Effector CD8-positive, alpha-beta T cell (primary cell): Measurements from ENCODE around the gene CDC42EP4.

Source experiments
- DNase-seq: peaks from one replicate; lab custom pipeline; 2025; lab: John Stamatoyannopoulos, UW

The CDC42EP4 gene

DNA sequence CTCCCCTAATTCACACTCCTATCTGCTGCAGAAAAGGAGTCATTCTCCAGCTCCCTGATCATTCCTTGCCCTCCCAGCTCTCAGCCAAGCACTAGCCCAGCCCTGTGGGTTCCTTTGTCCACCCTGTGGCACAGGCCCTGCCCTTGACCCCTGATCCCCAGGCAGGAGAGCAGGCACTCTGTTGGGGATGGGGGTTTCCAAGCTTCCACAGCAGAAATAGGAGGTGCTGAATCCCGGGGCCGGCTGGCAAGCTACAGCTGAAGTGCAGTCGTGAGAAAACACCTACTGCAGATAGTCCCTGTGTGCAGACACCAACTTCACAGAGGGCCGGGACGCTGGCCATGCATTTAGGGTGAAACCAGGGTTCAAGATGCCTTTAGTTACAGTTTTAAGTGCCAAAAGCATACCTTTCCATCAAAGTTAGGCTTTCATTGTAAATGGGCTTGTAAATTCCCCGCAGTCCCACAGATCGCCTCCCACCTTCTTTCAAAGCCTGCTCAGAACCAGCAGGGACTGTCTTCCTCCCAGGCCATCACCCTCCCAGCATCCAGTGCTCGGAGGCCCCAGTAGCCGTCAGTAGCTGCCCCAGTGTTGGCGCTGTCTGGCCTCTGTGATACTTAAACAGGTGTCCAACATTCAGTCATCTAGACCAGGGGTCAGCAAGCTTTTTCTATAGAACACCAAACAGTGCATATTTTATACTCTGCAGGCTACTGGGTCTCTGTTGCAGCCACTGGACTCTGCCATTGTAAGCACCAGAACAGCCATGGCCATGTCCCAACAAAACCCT lies 60.8 kb downstream of the CDC42EP4 start:
- DNase-seq: no peak

DNA sequence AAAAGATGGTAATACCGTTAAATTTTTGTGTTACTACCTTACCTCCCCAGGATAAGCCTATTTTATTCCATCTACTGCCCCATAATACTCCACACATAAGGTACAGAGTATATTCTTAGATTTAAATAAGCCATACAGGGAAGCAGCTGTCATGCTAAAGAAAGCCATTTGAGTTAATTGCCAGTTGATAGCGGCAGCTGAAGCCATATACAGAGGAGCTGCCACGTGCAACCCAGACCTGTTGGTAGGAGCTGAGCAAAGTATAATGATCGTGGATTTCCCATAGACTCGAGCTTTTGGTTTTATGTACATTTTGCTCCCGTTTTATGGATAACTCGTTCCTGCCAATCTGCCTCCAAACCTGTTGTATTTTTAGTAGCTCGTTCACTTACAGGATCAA lies 62.1 kb downstream of the CDC42EP4 start:
- no peak for DNase-seq

DNA sequence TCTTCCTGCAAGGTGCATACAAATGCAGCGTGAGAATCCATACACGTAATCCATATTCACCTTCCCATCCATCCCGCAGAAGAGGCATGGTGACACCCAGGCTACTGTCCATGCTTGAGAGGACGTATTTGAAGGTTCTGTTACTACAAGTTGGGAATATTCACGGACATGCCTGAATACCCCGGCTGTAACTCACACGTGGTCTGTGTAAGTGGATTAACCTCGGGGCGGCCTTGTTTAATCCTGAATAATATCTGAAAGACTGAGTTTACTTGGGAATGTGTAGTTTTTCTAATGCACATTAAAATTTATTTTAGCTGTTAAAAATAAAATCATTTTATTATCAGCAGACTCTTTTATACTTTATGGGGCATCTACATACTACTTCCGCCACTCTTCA lies 63.3 kb downstream of the CDC42EP4 start:
- DNase-seq: no peak

DNA sequence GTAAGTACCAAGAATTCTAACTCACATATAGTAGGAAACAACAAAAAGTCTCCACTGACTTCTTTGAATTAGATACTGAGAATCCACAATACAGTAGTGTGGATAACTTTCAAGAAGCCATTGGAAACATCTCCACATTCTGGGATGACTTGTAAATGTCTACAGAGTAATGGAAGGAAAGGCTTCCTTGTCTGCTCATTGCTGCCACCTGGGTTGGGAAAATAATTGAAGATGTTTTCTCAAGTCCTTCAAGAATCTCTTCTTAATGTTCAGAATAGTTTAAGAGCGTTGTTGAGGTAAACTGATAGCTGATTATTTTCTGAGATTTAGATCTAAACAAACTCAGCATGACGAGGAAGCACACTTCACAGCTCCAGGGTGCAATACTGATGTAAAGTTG lies 64.1 kb downstream of the CDC42EP4 start:
- DNase-seq: no peak

DNA sequence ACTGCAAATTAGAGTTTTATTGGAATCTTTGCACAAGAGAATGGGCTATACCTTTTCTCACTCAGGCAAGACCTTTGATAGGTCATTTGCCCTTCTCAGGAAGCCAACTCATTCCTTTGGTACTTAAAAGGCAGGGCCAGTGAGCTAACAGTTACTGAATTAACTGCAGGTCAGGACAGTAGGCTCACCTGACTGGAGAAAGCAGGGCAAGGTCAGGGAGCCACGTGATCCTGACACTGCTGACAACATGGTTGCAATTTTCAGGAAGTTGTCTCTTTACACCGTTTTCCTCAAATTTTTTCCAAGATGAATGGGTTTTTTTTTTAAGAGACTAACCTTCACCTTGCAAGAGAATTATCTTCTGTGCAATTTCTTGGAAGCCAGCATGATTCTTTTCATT lies 71.2 kb downstream of the CDC42EP4 start:
- DNase-seq: no peak

DNA sequence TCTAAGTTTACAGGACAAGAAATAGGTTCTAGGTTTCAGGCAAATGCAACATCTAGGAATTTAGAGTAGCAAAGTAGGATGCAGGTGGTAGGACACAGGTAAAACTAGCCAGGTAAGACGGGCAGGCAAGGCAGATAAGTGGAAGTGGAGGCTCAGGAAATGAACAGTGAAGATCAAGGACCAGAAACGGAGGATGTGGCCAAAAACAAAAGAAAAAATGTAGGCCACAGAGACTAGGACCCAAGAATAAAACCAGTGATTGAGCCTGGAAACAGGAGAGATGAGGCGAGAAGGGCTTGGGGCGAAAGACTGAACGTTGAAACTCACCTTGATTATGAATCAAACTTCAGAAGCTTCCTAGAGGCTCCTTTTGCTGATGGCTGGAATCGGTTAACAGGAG lies 74.1 kb downstream of the CDC42EP4 start:
- DNase-seq: no peak

DNA sequence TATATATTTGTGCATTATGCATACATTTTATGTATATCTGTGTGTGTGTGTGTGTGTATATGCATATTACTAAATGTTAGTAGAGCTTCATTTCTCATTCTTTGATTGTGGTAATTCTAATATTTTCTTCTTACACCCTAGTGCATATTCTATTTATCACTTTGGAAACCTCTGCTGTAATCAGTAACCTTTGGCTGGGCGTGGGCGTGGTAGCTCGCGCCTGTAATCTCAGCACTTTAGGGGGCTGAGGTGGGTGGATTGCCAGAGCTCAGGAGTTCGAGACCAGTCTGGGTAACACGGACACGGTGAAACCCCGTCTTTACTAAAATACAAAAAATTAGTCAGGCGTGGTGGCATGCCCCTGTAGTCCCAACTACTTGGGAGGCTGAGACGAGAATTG lies 77.1 kb downstream of the CDC42EP4 start:
- DNase-seq: no peak
